GM12873 (cell line): ENCODE measurements around the gene CORO7.

Experiments
- TF ChIP-seq, protein P1 (sequence below): IDR thresholded peaks from 2 replicates; pipeline ENCODE4 v1.5.1; 2012; ENCODE audit warnings: low read depth, mild to moderate bottlenecking, moderate library complexity, low read length, control low read depth; ENCODE audit not compliant: insufficient read depth; ENCODE audit errors: missing control alignments

CORO7 gene

DNA sequence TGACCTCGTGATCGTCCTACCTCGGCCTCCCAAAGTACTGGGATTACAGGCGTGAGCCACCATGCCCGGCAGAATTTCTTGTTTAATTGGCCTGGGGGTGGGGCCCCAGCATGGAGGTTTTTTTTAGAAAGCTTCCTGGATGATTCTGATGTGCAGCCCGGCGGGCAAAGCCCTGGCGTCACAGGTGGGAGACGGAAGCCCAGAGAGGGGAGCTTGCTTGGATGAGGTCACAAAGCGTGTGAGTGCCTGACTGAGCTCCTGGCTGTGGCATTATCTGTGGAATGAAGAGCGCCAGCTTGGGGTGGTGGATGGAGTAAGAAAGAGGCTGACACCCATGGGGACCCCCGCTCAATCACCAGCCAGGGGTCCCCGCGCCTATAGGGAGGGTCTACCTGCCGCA lies 40.7 kb downstream of the CORO7 start:
- TF ChIP-seq, protein P1, sequence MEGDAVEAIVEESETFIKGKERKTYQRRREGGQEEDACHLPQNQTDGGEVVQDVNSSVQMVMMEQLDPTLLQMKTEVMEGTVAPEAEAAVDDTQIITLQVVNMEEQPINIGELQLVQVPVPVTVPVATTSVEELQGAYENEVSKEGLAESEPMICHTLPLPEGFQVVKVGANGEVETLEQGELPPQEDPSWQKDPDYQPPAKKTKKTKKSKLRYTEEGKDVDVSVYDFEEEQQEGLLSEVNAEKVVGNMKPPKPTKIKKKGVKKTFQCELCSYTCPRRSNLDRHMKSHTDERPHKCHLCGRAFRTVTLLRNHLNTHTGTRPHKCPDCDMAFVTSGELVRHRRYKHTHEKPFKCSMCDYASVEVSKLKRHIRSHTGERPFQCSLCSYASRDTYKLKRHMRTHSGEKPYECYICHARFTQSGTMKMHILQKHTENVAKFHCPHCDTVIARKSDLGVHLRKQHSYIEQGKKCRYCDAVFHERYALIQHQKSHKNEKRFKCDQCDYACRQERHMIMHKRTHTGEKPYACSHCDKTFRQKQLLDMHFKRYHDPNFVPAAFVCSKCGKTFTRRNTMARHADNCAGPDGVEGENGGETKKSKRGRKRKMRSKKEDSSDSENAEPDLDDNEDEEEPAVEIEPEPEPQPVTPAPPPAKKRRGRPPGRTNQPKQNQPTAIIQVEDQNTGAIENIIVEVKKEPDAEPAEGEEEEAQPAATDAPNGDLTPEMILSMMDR, result no peak

DNA sequence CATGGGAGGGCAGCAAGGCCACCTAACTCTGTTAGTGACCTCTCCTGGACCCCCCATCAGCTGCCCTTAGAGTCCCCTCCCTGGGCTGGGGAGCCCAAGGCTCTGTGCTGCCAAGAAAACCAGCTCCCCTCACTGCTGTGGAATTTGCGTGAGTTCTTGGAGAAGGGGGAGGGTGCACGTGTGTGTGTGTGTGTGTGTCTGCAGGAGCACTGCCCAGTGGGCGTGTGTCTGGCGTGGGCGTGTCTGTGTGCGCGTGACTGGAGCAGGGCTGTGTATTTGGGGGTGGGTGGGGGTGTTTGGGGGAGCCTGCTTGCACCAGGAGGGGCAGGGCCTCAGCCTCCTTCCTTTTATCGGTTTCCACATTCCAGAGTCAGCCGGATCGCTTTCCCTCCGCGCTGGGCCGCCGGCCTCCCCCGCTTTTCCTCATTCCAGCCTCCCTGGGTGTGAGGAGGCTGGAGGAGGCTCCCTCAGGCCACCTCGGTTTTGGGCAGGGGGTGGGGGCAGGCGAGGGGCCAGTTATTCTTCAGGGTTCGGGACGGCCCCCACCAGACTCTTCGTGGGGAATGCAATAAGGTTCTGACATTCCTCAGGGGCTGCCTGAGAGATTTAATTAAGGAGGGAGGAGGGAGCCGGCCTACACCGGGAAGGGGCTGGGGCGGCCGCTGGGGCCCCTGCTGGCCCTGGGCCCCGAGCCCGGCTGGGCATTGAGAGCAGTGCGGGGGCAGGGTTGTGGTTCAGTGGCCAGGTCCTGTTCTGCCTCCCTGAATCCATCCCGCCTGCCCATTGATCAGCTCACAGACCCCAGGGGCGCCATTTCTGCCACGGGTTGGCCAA lies 42.3 kb downstream of the CORO7 start:
- TF ChIP-seq, protein P1, result no peak

DNA sequence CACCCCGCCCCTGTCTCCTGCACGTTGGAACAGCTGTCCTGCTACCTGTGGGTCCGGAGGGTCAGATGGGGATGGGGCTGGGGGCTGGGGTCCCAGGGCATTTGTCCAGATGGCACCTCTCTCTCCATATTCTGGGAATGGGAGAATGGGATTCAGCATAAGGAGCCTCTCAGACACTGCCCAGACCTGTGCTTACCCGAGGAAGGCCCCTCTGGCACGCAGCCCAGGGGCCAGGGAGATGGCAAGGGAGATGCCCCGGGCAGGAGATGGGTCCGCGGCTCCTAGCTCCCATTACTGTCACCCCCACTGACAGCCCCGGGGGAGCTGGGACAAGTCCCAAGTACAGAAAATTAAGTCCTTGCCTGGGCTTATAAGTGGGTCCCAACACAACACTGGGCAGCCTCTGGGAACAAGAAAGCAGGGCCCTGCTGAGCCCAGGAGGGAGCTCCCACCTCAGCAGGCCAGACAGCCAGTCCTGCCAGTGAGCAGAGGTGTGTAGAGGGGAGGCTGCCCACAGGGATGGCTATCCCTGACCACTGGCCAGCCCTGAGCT lies 43.0 kb downstream of the CORO7 start:
- TF ChIP-seq, protein P1, result no peak

DNA sequence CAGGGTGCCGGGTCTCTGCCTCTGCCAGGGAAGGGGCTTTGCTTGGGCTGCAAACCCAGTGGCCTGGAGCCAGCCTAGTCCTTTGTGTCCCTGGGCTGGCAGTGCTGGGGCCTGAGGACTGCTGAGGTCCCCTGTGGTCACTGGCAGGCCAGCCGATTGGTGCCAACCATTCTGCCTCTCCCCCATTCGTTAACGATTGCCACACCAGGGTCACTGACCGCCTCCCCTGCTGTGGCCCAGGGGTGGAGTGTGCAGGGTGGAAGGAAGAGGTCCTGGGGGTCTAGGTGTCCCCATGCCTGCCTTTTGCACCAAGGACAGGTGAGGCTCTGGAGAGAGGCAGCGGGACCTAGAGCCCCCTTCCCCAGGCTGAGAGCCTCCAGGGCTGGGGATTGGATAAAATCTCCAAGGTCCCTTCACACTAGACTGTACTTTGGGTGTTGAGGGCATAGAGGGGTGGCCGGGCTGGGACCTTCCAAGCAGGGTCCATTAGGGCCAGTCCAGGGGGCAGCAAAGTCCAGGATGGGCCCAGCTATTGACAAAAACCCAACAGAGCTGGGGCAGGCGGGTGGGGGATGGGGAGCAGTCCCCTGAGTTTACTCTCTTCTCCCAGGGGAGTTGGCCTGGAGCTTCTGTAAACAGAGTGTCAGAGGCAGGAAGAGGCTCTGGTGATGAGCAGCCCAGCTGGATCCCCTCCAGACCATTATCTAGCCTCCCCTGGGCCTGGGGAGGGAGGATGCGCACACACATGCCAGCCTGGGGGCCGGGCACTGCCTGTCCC lies 43.6 kb downstream of the CORO7 start:
- TF ChIP-seq, protein P1, result no peak

DNA sequence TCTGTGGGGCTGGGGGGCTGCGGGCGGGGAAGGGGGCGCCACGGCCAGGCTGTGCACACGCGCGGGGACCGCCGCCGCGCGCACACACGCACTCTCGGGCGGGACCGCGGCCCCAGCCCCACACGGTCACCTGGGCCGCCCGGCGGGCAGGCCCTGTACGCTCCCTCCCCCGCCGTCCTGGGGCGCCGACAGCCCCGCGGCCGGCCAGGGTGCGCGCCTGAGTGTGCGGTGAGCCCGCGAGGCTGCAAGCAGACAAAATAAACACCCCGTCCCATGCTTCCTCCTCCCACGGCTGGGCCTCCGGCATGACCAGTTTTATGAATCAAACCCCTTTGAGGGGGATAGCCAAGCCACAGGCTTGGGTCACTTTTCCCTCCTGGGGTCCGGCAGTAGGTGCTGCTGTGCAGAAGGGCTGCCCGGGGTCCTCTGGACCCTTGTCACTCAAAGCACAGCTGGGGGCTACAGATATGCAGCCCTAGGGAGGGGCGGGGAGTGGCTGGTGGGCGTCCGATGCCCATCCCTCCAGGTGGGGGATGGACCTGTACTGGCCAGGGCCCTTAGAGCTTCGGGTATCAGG lies 44.3 kb downstream of the CORO7 start:
- TF ChIP-seq, protein P1, result no peak

DNA sequence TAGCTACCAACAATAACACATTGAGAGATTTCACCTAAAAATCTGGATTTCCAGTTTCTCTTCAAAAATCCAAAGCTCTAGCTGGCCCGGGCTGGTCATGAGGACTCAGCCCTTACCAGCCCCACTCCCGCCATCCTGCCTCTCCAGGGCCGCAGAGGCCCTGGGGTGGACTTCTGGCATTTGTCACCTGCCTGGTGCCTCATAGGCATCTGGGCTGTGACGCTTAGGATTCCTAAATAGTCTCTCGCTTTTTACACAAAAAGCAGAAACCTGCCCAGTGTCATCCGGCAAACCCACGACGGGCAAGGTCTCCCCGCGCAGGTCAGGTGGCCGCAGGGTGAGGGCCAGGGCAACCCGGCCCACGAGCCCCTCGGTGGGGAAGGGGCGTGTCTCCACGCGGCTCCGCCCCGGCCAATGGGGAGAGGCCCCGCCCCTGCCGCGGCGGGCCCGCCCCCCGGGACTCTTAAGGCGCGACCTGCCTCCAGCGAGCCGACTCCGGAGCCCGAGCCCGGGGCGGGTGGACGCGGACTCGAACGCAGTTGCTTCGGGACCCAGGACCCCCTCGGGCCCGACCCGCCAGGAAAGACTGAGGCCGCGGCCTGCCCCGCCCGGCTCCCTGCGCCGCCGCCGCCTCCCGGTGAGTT lies 44.9 kb downstream of the CORO7 start, which contains the start of gene VASN:
Gene VASN, plus strand, starts transcription at position 492 of the 644 bp plus-strand sequence. CDS start 9,030 bp downstream, outside the sequence.
- TF ChIP-seq, protein P1, result no peak
